SK-N-SH (cell line): ENCODE data around the gene HSD17B12. TPM values are rescaled to one million over a fixed set of nuclear protein-coding genes. Genes with fewer than 3 reads are reported as not detected.
A peak's percentile ranks its signal among the peaks of the same experiment; 100 is the strongest.

Experiments
- CTCF ChIA-PET: fragments of 300-600, 350-600 bp; formaldehyde crosslinking; extraction: SDS; loops from one replicate; lab custom pipeline; 2021; lab: Yijun Ruan, JAX
- POLR2A ChIA-PET: fragments of 350-600 bp; sonication (Branson Sonifier 250); formaldehyde crosslinking; extraction: SDS; loops from one replicate; lab custom pipeline; 2020; ENCODE audit warnings: antibody characterized with exemption, inconsistent platforms; lab: Yijun Ruan, JAX
- DNase-seq: peaks from one replicate; pipeline ENCODE4 v3.0.0; 2012
- H2AFZ ChIP-seq: fragments of 200-600 bp; sonication (generic); 2 replicates; pipeline ENCODE4 v1.8.1; 2016; ENCODE audit warnings: antibody characterized with exemption, mild to moderate bottlenecking, low read depth
- H3F3A ChIP-seq: fragments of 200-600 bp; sonication (generic); replicated peaks from 2 replicates; pipeline ENCODE3; 2016; ENCODE audit warnings: antibody characterized with exemption, mild to moderate bottlenecking; ENCODE audit not compliant: insufficient read depth
- H3K27ac ChIP-seq, 2 experiments: fragments of 200-500 bp in 1 of 2; fragments of 200-600 bp in 1 of 2; sonication (Bioruptor generic) in 1 of 2; sonication (generic), shearing (Covaris generic) in 1 of 2; 2 replicates each; pipeline versions ENCODE4 v1.5.1 to v1.6.1; 2014 to 2016; ENCODE audit warnings: low read depth in 2 of 2, inconsistent platforms in 1 of 2, low read length in 1 of 2, mild to moderate bottlenecking in 1 of 2, mixed read lengths in 1 of 2
- H3K27me3 ChIP-seq: fragments of 200-600 bp; sonication (generic), shearing (Covaris generic); 2 replicates; pipeline ENCODE4 v1.6.1; 2016; ENCODE audit warnings: mixed run types; ENCODE audit not compliant: insufficient read depth
- H3K36me3 ChIP-seq, 2 experiments: fragments of 200-500 bp in 1 of 2; fragments of 200-600 bp in 1 of 2; sonication (Bioruptor generic) in 1 of 2; sonication (generic) in 1 of 2; replicated peaks in 1 of 2; 2 replicates each; pipeline versions ENCODE3 to v1.5.1; 2014 to 2016; ENCODE audit warnings: low read length in 1 of 2, mild to moderate bottlenecking in 1 of 2; ENCODE audit not compliant: insufficient read depth in 2 of 2, control insufficient read depth in 1 of 2
- H3K4me1 ChIP-seq, 2 experiments: fragments of 200-500 bp in 1 of 2; fragments of 200-600 bp in 1 of 2; sonication (Bioruptor generic) in 1 of 2; sonication (generic), shearing (Covaris generic) in 1 of 2; 2 replicates each; pipeline versions ENCODE4 v1.5.1 to v1.6.1; 2014 to 2016; ENCODE audit warnings: low read depth in 1 of 2, low read length in 1 of 2, mixed run types in 1 of 2; ENCODE audit not compliant: insufficient read depth in 2 of 2, control insufficient read depth in 1 of 2
- H3K4me2 ChIP-seq: fragments of 200-600 bp; sonication (generic), shearing (Covaris generic); 2 replicates; pipeline ENCODE4 v1.6.1; 2017; ENCODE audit warnings: mixed run types
- H3K4me3 ChIP-seq, 2 experiments: fragments of 200-500 bp in 1 of 2; fragments of 200-600 bp in 1 of 2; sonication (Bioruptor generic) in 1 of 2; sonication (generic), shearing (Covaris generic) in 1 of 2; 2 replicates each; pipeline versions ENCODE4 v1.5.1 to v1.8.1; 2014 to 2016; ENCODE audit warnings: low read depth in 2 of 2, inconsistent platforms in 1 of 2, low read length in 1 of 2, mild to moderate bottlenecking in 1 of 2, mixed read lengths in 1 of 2, moderate library complexity in 1 of 2
- H3K79me2 ChIP-seq: fragments of 200-600 bp; sonication (generic); 2 replicates; pipeline ENCODE4 v1.8.1; 2017; ENCODE audit warnings: mild to moderate bottlenecking; ENCODE audit not compliant: insufficient read depth
- H3K9ac ChIP-seq: fragments of 200-600 bp; sonication (generic); 2 replicates; pipeline ENCODE4 v1.6.1; 2017; ENCODE audit warnings: mixed run types
- H3K9me2 ChIP-seq: fragments of 200-600 bp; sonication (generic); 2 replicates; pipeline ENCODE4 v1.6.1; 2017; ENCODE audit warnings: mixed run types
- H3K9me3 ChIP-seq: fragments of 200-600 bp; sonication (generic); 2 replicates; pipeline ENCODE4 v1.6.1; 2017; ENCODE audit warnings: mixed run types, mild to moderate bottlenecking, moderate library complexity
- H4K20me1 ChIP-seq: fragments of 200-600 bp; sonication (generic); 2 replicates; pipeline ENCODE4 v1.6.1; 2017; ENCODE audit warnings: mild to moderate bottlenecking, mixed run types; ENCODE audit not compliant: insufficient read depth
- EP300 ChIP-seq, 2 experiments: IDR thresholded peaks; 2 replicates each; pipeline versions ENCODE4 v1.4.0 to v1.6.1; 2012; ENCODE audit warnings: borderline replicate concordance in 1 of 2, low read depth in 1 of 2, low read length in 1 of 2
- FOSL2 ChIP-seq: IDR thresholded peaks from 2 replicates; pipeline ENCODE4 v1.4.0; 2012; ENCODE audit warnings: low read depth, mild to moderate bottlenecking, moderate library complexity, borderline replicate concordance
- FOXJ3 ChIP-seq: sonication (generic); formaldehyde crosslinking; IDR thresholded peaks from 2 replicates; pipeline ENCODE4 v1.5.1; 2020; ENCODE audit warnings: mild to moderate bottlenecking, missing genetic modification reagents
- GABPA ChIP-seq: IDR thresholded peaks from 2 replicates; pipeline ENCODE4 v1.4.0; 2012; ENCODE audit warnings: low read depth, mild to moderate bottlenecking
- GATA2 ChIP-seq: sonication (generic); formaldehyde crosslinking; IDR thresholded peaks from 2 replicates; pipeline ENCODE4 v1.5.0; 2020; ENCODE audit warnings: mild to moderate bottlenecking, missing genetic modification reagents
- JUND ChIP-seq: IDR thresholded peaks from 2 replicates; pipeline ENCODE4 v1.4.0; 2012
- NFIC ChIP-seq: IDR thresholded peaks from 2 replicates; pipeline ENCODE4 v1.4.0; 2012; ENCODE audit warnings: borderline replicate concordance
- RCOR1 ChIP-seq: fragments of 150-350 bp; IDR thresholded peaks from 2 replicates; pipeline ENCODE4 v1.6.1; 2017; ENCODE audit warnings: antibody characterized with exemption, low read length
- SIN3A ChIP-seq: IDR thresholded peaks from 2 replicates; pipeline ENCODE4 v1.6.1; 2012; ENCODE audit warnings: low read depth, mild to moderate bottlenecking, low read length, moderate library complexity, borderline replicate concordance
- TAF1 ChIP-seq: IDR thresholded peaks from 2 replicates; pipeline ENCODE4 v1.6.1; 2012; ENCODE audit warnings: low read depth, mild to moderate bottlenecking, low read length, moderate library complexity, borderline replicate concordance
- TCF12 ChIP-seq: IDR thresholded peaks from 2 replicates; pipeline ENCODE4 v1.4.0; 2012
- TEAD4 ChIP-seq: IDR thresholded peaks from 2 replicates; pipeline ENCODE4 v1.4.0; 2012; ENCODE audit warnings: mild to moderate bottlenecking, borderline replicate concordance; ENCODE audit not compliant: insufficient read depth
- YY1 ChIP-seq: IDR thresholded peaks from 2 replicates; pipeline ENCODE4 v1.4.0; 2012; ENCODE audit warnings: low read depth, mild to moderate bottlenecking
- WGBS: methylation state at CpG from one replicate; pipeline ENCODE4 v1.1.6; 2017; ENCODE audit warnings: low lambda C conversion rate; 5-methylcytosine and 5-hydroxymethylcytosine counted together
- polyA plus RNA-seq, 3 experiments: library from polyadenylated mRNA; depleted of rRNA; stranded (reverse); fragments of >200 nt; gene quantifications; 2 replicates each; pipeline ENCODE4 v1.2.3, GENCODE V29; 2012
- TF ChIP-seq, protein P1 (sequence below): IDR thresholded peaks from 2 replicates; pipeline ENCODE4 v1.4.0; 2012; ENCODE audit warnings: low read depth, borderline replicate concordance
- TF ChIP-seq, protein P2 (sequence below): fragments of 200-600 bp; sonication (generic); IDR thresholded peaks from 2 replicates; pipeline ENCODE4 v1.6.1; 2017; ENCODE audit warnings: antibody characterized with exemption, mild to moderate bottlenecking, moderate library complexity

The HSD17B12 gene
- polyA plus RNA-seq, 1 of the 3 experiments (the other 2 are of a cell fraction) = 19.7 TPM

DNA sequence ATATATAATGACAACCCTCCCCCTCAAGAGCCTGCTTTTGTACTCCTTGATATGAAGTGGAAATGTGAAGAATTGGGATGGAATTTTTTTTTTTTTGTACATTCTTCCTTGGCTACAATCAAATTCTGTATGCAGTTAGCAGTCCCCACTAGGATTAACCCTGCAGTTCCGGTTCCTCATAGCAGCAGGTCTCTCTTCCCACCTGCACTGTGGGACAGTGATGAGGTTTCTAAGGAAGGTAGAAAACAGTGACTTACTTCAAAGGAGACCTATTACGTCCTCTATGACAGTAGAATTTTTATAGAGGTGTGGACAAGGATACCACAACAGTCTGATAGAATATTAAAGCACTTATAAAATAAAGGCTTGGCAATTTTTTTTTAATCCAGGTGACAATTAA, 153.7 kb downstream of the HSD17B12 start:
- H4K20me1 ChIP-seq = no peaks in the 10 kb centered on the region
- H3K27me3 ChIP-seq = no peaks in the 10 kb centered on the region
- ChIA-PET CTCF (interaction anchor here (1.0 to 16.8 kb wide), 3 partner anchors 9 to 55 kb away, joined by 4 to 337 read pairs (median 50); no protein-coding TSS in a partner anchor), POLR2A (no interaction called here)
- TF ChIP-seq, protein P1, sequence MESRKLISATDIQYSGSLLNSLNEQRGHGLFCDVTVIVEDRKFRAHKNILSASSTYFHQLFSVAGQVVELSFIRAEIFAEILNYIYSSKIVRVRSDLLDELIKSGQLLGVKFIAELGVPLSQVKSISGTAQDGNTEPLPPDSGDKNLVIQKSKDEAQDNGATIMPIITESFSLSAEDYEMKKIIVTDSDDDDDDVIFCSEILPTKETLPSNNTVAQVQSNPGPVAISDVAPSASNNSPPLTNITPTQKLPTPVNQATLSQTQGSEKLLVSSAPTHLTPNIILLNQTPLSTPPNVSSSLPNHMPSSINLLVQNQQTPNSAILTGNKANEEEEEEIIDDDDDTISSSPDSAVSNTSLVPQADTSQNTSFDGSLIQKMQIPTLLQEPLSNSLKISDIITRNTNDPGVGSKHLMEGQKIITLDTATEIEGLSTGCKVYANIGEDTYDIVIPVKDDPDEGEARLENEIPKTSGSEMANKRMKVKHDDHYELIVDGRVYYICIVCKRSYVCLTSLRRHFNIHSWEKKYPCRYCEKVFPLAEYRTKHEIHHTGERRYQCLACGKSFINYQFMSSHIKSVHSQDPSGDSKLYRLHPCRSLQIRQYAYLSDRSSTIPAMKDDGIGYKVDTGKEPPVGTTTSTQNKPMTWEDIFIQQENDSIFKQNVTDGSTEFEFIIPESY = no peak
- TF ChIP-seq SIN3A (no peak), JUND (no peak), TCF12 (no peak), GATA2 (CRISPR knock-in tag) (no peak)
- no peaks in the 10 kb centered on the region for H3K9me2 ChIP-seq
- H3K79me2 ChIP-seq = no peaks in the 10 kb centered on the region
- H3K4me2 ChIP-seq = no peak overlapping the region
- no peak overlapping the region for H3K4me3 ChIP-seq
- H3K36me3 ChIP-seq = no peaks in the 10 kb centered on the region
- H3K9me3 ChIP-seq = no peaks in the 10 kb centered on the region
- 84% methylated on average over 2 of the region's 2 CpGs for WGBS
- H3K4me1 ChIP-seq = peaks cover 5 to 21% of the 10 kb centered on the region in 2 experiments; a peak in 3 of 4 replicates
- no peak for DNase-seq
- H3K27ac ChIP-seq = no peak overlapping the region; a peak in 1 of 4 replicates
- no peak overlapping the region for H2AFZ ChIP-seq
- no peak overlapping the region for H3K9ac ChIP-seq
- peaks cover 10% of the 10 kb centered on the region for H3F3A ChIP-seq

DNA sequence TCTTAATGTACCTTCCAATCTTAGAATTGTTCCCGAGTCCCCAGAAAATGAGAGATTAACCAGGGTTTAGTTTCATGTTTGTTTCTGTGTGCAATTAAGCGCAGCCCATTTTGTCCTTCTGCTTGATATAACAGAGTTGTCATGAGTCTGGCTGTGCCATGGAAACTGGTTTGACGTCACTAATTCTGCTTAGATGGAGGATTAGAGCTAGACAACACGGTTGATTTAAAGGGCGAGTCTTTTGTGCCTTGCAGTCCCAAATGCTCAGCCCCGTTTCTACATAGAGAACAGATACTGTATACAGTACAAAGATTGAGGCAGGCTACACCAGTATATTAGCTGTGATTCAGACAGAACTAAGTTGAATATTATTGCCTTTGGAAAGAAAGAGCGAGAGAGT, 154.6 kb downstream of the HSD17B12 start:
- H3K27me3 ChIP-seq = no peaks in the 10 kb centered on the region

More for the DNA sequence above, 154.6 kb downstream of the HSD17B12 start:
- Histone ChIP-seq H3K4me2 (no peak overlapping the region), H4K20me1 (no peaks in the 10 kb centered on the region), H3K36me3 (peaks cover 0 to 3% of the 10 kb centered on the region in 2 experiments), H3K4me3 (no peak overlapping the region), H3F3A (peaks cover 10% of the 10 kb centered on the region), H3K9me3 (no peaks in the 10 kb centered on the region), H3K9ac (no peak overlapping the region), H3K79me2 (no peaks in the 10 kb centered on the region), H3K4me1 (peaks cover 5 to 18% of the 10 kb centered on the region in 2 experiments; a peak in 3 of 4 replicates), H3K27ac (no peak overlapping the region; a peak in 1 of 4 replicates), H3K9me2 (no peaks in the 10 kb centered on the region), H2AFZ (no peak overlapping the region)
- 59% methylated on average over 7 of the region's 7 CpGs for WGBS
- POLR2A ChIA-PET = no interaction called here
- CTCF ChIA-PET = interaction anchor here (0.9 to 16.8 kb wide), 3 partner anchors 10 to 258 kb away, joined by 3 to 337 read pairs (median 50); no protein-coding TSS in a partner anchor
- TF ChIP-seq TAF1 (no peak), FOXJ3 (CRISPR knock-in tag) (no peak), YY1 (no peak), EP300 (IDR thresholded peaks at IDR 0.05; ENCODE audit: borderline replicate concordance in 1 of 2, low read depth in 1 of 2, low read length in 1 of 2) (no peak), NFIC (no peak), FOSL2 (no peak), TEAD4 (no peak), GABPA (no peak), RCOR1 (no peak)
- TF ChIP-seq, protein P2, sequence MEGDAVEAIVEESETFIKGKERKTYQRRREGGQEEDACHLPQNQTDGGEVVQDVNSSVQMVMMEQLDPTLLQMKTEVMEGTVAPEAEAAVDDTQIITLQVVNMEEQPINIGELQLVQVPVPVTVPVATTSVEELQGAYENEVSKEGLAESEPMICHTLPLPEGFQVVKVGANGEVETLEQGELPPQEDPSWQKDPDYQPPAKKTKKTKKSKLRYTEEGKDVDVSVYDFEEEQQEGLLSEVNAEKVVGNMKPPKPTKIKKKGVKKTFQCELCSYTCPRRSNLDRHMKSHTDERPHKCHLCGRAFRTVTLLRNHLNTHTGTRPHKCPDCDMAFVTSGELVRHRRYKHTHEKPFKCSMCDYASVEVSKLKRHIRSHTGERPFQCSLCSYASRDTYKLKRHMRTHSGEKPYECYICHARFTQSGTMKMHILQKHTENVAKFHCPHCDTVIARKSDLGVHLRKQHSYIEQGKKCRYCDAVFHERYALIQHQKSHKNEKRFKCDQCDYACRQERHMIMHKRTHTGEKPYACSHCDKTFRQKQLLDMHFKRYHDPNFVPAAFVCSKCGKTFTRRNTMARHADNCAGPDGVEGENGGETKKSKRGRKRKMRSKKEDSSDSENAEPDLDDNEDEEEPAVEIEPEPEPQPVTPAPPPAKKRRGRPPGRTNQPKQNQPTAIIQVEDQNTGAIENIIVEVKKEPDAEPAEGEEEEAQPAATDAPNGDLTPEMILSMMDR = no peak
- peak; percentile 44 for DNase-seq
